HG02588 (cell line): ENCODE results near the gene RBM41.
"Not testable (repeated sequence)": the region's sequence is repeated elsewhere in the genome, so short reads cannot be mapped to it uniquely, and the experiment has no call there.

Experiments
- ATAC-seq: cut with Tn5 transposase; IDR thresholded peaks from one replicate; pipeline ENCODE4 v1.9.1; 2021; ENCODE audit warnings: mild to moderate bottlenecking, moderate library complexity; ENCODE audit not compliant: unreplicated experiment

RBM41 gene

GRCh38 chrX:107118322-107119147 lies at the start of gene RBM41:
TSS of gene RBM41 (minus strand) at chrX:107118822. CDS start at chrX:107118773, 49 bp downstream.
- peak; percentile 100 for ATAC-seq

- no peak for ATAC-seq
Measured at GRCh38 chrX:107168257-107168656, 49.6 kb upstream of the RBM41 start.

- ATAC-seq = no peak
Measured at GRCh38 chrX:107167163-107167921, 48.7 kb upstream of the RBM41 start.

- ATAC-seq = not testable (repeated sequence)
Measured at GRCh38 chrX:107157618-107158017, 39.0 kb upstream of the RBM41 start.

DNA sequence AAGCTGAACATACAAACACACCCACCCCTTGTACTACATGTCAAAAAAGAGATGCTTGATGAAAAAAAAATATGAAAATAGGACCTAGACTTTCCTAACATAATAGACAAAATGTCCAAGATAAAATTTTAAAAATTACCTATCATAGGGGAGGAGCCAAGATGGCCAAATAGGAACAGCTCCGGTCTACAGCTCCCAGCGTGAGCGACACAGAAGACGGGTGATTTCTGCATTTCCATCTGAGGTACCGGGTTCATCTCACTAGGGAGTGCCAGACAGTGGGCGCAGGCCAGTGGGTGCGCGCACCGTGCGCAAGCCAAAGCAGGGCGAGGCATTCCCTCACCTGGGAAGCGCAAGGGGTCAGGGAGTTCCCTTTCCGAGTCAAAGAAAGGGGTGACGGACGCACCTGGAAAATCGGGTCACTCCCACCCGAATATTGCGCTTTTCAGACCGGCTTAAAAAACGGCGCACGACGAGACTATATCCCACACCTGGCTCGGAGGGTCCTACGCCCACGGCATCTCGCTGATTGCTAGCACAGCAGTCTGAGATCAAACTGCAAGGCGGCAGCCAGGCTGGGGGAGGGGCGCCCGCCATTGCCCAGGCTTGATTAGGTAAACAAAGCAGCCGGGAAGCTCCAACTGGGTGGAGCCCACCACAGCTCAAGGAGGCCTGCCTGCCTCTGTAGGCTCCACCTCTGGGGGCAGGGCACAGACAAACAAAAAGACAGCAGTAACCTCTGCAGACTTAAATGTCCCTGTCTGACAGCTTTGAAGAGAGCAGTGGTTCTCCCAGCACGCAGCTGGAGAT lies 37.2 kb upstream of the RBM41 start:
- not testable (repeated sequence) for ATAC-seq

DNA sequence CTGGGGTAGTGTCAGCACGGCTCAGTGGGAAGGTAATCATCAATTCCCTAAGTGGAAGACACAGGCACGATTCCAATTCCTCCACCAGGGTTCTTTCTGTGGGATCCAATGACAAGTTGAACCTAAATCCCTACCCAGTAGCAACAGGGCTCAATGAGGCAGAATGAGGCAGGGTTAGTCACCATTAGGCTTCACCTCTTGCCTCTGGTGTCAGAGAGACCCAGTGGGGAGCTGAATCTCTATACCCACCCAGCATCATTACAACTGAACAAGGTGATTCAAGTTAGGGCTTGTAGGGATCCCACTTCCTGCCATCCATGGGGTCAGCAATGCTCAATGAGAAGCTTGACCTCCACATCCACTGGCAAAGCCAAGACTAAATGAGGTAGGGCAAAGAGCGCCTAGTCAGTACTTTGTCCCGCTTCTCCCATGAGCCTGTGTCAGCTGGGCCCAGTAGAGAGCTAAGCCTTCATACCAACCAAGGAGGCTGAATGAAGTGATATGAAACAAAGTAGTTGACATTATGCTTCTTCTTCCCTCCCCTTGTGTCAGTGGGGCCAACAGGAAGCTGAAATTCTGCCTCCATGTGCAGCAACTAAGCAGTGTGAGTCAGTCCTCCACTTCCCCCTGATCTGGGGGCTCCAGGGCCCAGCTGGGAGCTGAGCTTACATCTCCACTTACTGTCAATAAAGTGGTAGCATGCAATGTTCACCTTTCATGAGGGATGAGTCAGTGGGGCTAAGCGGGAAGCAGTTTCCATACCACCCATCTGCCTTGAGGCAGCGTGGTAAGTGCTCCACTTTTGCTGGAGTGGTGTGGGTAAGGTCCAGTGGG lies 36.4 kb upstream of the RBM41 start:
- no peak for ATAC-seq

GRCh38 chrX:107153005-107153404 lies 34.4 kb upstream of the RBM41 start:
- no peak for ATAC-seq

DNA sequence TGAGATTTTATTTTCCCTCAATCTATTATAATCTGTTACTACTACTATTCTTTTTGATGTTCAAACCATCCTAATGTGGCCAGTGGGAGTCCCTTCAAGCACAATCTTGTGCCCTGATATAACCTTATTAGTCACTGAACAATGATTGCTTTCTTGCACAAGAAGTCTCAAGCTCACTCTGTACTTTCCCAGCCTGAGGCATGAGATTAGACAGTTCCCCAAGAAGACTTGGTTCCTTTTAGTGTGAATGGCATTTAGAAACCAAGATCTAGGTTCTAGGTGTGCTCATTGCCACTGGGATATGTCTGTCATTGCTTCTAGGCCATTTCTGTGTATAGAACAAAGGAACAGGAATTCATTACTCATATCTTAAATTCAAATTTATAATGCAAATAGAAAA lies 28.0 kb upstream of the RBM41 start:
- ATAC-seq = no peak

- ATAC-seq = no peak
Measured at GRCh38 chrX:107135965-107136307, 17.3 kb upstream of the RBM41 start.

- no peak for ATAC-seq
Measured at GRCh38 chrX:107135049-107135964, 16.7 kb upstream of the RBM41 start.

DNA sequence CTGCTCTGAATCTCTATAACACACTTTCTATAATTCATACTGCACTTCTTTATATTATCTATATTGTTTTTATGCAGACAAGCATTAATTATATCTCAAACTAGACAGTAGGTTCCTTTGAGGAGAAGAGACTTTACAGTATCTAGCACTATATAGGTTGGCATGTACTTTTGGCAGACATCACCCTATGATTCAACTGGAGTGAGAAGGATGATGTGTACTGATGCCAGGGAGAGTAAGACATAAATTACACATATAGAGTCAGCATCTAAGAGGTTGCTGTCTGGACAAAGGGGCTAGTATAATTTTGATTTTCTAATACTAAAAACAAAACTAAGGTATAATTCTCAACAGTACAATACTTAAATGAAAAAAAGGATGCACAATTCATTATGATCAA lies 5.1 kb upstream of the RBM41 start:
- ATAC-seq = no peak

DNA sequence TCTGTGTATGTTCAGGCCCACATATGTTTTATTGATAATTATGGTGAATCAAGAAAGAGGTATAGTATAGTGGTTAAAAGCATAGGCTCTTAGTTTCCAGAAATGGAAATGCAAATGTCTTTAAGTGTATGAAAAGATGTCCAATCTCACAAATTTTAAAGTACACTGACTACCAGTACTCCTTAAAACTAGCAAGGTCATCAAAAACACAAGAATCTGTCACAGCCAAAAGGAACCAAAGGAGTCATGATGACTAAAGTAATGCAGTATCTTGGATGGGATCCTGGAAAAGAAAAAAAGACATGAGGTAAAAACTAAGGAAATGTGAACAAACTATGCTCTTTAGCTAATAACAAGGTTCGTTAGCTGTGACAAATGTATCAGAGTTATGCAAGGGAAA lies 661 bp upstream of the RBM41 start:
- no peak for ATAC-seq

DNA sequence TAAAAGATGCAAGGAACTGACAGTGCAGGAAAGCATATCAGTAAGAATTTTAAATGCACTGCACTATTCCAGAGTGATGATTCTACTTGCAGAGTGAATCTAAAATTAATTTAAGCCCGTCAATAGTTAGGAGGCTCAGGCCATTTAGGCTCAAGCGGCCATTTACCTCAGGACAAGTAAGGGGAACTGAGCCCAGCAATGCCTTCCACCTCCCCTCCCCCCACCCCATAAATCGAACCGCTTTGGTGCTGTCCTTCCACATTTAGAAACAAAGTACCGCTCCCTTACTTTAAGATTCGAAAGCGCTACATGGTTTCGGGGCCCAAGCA lies 665 bp downstream of the RBM41 start:
- ATAC-seq = peak; percentile 17

GRCh38 chrX:107107459-107107858 lies 11.2 kb downstream of the RBM41 start:
- ATAC-seq = no peak

- no peak for ATAC-seq
Measured at GRCh38 chrX:107102980-107103379, 15.6 kb downstream of the RBM41 start.

DNA sequence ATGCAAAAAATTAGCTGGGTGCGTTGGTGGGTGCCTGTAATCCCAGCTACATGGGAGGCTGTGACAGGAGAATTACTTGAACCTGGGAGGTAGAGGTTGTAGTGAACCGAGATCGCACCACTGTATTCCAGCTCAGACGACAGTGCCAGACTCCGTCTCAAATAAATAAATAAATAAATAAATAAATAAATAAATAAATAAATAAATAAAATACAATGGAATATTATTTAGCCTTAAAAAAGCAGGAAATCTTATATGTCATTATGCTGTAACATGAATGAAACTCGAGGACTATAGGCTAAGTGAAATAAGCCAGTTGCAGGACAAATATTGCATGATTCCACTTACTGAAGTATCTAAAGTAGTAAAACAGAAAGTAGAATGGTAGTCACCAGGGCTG lies 42.5 kb downstream of the RBM41 start:
- no peak for ATAC-seq

- not testable (repeated sequence) for ATAC-seq
Measured at GRCh38 chrX:107057731-107058130, 60.9 kb downstream of the RBM41 start.

DNA sequence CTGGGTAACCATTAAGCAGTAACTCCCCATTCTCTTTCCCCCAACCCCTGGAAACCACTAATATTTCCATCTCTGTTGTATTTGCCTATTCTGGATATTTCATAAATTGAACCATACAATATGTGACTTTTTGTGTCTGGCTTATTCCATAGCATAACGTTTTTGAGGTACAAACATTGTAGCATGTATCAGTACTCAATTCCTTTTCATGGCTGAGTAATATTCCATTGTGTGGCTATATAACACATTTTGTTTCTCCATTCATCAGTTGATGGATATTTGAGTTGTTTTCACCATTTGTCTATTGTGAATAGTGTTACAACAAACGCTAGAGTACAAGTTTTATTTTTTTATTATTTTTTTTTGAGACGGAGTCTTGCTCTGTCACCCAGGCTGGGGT lies 63.6 kb downstream of the RBM41 start:
- ATAC-seq = no peak

- no peak for ATAC-seq
Measured at GRCh38 chrX:107050195-107050709, 68.4 kb downstream of the RBM41 start.
